ENCODE data around the gene LGSN. TPM values are rescaled to one million over a fixed set of nuclear protein-coding genes. Genes with fewer than 3 reads are reported as not detected.

LGSN gene
- total RNA-seq, 4 donors from 2014 or later = not detected

DNA sequence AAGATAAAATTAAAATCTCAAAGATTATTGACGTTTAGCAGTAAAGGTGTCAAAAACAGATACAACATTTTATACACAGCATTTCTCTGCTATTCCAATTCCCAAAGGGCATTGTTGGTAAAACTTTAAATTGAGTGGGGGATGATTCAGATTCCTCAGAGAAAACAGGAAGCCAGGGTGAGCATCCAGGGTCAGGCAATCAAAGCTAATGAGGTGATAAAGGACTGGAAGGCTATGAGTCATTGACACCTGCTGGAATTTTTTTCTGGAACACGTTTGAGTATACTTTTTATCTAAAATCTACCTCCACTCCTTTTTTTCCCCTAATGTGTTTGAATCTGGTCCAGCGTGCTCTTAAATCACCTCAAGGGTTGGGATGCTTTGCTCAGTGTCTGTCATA is 56.3 kb downstream of the LGSN start:
- DNase-seq (no peak), ATAC-seq (no peak)
- Histone ChIP-seq H3K27ac (no peak overlapping the region), H3K4me1 (no peaks in the 10 kb centered on the region), H3K36me3 (no peaks in the 10 kb centered on the region), H3K9me3 (no peaks in the 10 kb centered on the region), H3K4me3 (no peak overlapping the region), H3K27me3 (no peaks in the 10 kb centered on the region)
- intact Hi-C loops (cut with DNase I; ENCODE audit: low total_unique reads) = no loop called here
- TF ChIP-seq POLR2A (IDR thresholded peaks at IDR 0.05) = no peak
- TF ChIP-seq, protein P1, sequence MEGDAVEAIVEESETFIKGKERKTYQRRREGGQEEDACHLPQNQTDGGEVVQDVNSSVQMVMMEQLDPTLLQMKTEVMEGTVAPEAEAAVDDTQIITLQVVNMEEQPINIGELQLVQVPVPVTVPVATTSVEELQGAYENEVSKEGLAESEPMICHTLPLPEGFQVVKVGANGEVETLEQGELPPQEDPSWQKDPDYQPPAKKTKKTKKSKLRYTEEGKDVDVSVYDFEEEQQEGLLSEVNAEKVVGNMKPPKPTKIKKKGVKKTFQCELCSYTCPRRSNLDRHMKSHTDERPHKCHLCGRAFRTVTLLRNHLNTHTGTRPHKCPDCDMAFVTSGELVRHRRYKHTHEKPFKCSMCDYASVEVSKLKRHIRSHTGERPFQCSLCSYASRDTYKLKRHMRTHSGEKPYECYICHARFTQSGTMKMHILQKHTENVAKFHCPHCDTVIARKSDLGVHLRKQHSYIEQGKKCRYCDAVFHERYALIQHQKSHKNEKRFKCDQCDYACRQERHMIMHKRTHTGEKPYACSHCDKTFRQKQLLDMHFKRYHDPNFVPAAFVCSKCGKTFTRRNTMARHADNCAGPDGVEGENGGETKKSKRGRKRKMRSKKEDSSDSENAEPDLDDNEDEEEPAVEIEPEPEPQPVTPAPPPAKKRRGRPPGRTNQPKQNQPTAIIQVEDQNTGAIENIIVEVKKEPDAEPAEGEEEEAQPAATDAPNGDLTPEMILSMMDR (IDR thresholded peaks at IDR 0.05 in 4 of 5, conservative IDR thresholded peaks at IDR 0.05 in 1 of 5) = no peak
- in situ Hi-C loops (cut with MboI; ENCODE audit: low sequenced_read_pairs in 4 of 4) = no loop called here

DNA sequence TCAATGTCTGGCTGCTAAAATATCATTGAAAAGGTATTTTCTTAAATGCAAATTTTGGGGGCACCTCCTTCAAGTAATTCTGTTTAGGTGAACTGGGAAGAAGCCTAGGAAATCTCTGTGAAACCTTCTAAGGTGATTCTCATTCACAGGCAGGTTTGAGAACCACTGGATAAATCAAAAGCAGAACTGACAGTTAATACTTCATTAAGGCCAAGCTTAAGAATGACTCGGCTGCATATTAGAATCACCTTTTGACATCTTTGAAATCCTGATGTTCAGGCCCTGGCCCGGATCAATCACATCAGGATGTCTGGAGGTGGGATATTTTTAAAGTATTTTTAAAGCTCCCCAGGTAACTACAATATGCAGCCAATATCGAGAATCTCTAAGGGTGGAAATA is 58.0 kb downstream of the LGSN start:
- Histone ChIP-seq H3K27me3 (no peaks in the 10 kb centered on the region), H3K4me1 (no peaks in the 10 kb centered on the region), H3K36me3 (no peaks in the 10 kb centered on the region), H3K27ac (no peak overlapping the region), H3K4me3 (no peak overlapping the region), H3K9me3 (no peaks in the 10 kb centered on the region)
- TF ChIP-seq, protein P1 (IDR thresholded peaks at IDR 0.05 in 4 of 5, conservative IDR thresholded peaks at IDR 0.05 in 1 of 5) = no peak
- TF ChIP-seq POLR2A (IDR thresholded peaks at IDR 0.05) = no peak
- intact Hi-C loops (cut with DNase I; ENCODE audit: low total_unique reads) = no loop called here
- no peak for ATAC-seq
- no peak for DNase-seq
- in situ Hi-C loops (cut with MboI; ENCODE audit: low sequenced_read_pairs in 4 of 4) = no loop called here

DNA sequence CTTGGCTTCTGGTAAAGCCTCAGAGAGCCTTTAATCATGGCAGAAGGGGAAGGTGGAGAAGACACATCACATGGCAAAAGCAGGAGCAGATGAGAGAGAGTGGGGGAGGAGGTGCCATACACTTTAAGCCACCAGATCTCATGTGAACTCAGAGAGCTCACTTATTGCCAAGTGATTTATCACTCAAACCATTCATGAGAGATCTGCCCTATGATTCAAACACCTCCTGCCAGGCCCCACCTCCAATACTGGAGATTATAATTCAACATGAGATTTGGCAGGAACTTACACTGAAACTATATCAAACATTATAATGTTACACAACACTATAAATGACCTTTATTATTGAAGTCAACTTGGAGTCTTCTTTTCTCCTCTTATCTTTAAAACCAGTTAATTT is 60.6 kb downstream of the LGSN start:
- ATAC-seq (no peak), DNase-seq (no peak)
- TF ChIP-seq, protein P1 (IDR thresholded peaks at IDR 0.05 in 4 of 5, conservative IDR thresholded peaks at IDR 0.05 in 1 of 5) = no peak
- no peak for TF ChIP-seq POLR2A (IDR thresholded peaks at IDR 0.05)
- Histone ChIP-seq H3K36me3 (no peaks in the 10 kb centered on the region), H3K9me3 (no peaks in the 10 kb centered on the region), H3K4me3 (no peak overlapping the region), H3K27me3 (no peaks in the 10 kb centered on the region), H3K4me1 (no peaks in the 10 kb centered on the region), H3K27ac (no peak overlapping the region)
- intact Hi-C loops (cut with DNase I; ENCODE audit: low total_unique reads) = no loop called here
- in situ Hi-C loops (cut with MboI; ENCODE audit: low sequenced_read_pairs in 4 of 4) = no loop called here

DNA sequence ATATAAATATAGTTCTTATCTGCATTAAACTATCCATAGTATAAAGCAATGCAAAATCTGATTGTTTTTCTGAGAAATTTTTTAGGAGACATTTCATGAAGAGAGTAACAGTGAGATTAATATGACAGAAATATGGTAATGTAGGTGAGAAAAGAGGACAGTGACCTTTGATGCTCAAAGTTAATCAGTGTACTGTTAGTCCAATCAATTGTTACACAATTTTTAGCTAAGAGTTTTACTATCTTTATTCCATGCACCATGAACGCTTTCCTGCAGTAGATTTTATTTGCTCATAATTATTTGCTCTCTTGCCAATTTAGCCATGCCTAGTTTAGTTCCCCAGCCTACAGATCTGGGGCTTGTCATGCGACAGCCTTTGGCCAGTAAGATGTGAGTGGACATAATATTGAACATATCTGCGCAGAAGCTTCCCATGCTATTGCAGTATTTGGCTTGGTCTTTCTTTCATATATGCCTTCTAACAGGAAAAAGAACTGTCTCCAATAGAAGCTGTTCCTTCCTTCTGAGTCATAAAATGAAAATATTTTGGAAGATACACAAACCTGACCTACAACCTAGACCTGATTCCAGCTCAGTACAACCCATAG is 69.8 kb downstream of the LGSN start:
- DNase-seq (no peak), ATAC-seq (no peak)
- no peaks in the 10 kb centered on the region for H3K4me1 ChIP-seq
- H3K36me3 ChIP-seq = no peaks in the 10 kb centered on the region
- intact Hi-C loops (cut with DNase I; ENCODE audit: low total_unique reads) = no loop called here
- no peak overlapping the region for H3K27ac ChIP-seq
- no peaks in the 10 kb centered on the region for H3K9me3 ChIP-seq
- in situ Hi-C loops (cut with MboI; ENCODE audit: low sequenced_read_pairs in 4 of 4) = no loop called here
- H3K27me3 ChIP-seq = no peaks in the 10 kb centered on the region
- H3K4me3 ChIP-seq = no peak overlapping the region
- TF ChIP-seq POLR2A (IDR thresholded peaks at IDR 0.05) = no peak
- TF ChIP-seq, protein P1 (IDR thresholded peaks at IDR 0.05 in 4 of 5, conservative IDR thresholded peaks at IDR 0.05 in 1 of 5) = no peak

DNA sequence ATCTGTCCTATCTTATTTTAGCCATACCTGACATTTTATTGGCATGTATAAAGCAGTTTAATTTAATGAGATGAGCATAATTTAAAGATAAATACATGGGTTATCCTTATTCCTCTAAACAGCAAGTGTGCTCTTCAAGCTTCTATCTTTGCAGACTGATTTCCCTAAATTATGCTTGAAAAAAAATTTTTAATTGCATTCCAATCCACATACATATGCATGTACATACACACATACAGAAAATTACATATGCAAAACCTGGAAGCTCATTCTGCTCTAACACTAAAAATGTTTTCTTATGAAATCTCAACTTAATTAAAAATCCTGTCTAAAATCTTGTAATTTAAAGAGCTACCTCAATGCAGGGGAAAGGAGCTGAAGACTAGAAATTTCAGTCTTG is 73.2 kb downstream of the LGSN start:
- in situ Hi-C loops (cut with MboI; ENCODE audit: low sequenced_read_pairs in 4 of 4) (no loop called here), intact Hi-C loops (cut with DNase I; ENCODE audit: low total_unique reads) (no loop called here)
- no peaks in the 10 kb centered on the region for H3K4me1 ChIP-seq
- H3K9me3 ChIP-seq = no peaks in the 10 kb centered on the region
- DNase-seq = no peak
- no peaks in the 10 kb centered on the region for H3K27me3 ChIP-seq
- H3K27ac ChIP-seq = no peak overlapping the region
- TF ChIP-seq POLR2A (IDR thresholded peaks at IDR 0.05) = no peak
- TF ChIP-seq, protein P1 (IDR thresholded peaks at IDR 0.05 in 4 of 5, conservative IDR thresholded peaks at IDR 0.05 in 1 of 5) = no peak
- ATAC-seq = no peak
- no peak overlapping the region for H3K4me3 ChIP-seq
- no peaks in the 10 kb centered on the region for H3K36me3 ChIP-seq

Data from gastrocnemius medialis (tissue), 4 donors.